ENCODE data around the gene MAML3.

DNA sequence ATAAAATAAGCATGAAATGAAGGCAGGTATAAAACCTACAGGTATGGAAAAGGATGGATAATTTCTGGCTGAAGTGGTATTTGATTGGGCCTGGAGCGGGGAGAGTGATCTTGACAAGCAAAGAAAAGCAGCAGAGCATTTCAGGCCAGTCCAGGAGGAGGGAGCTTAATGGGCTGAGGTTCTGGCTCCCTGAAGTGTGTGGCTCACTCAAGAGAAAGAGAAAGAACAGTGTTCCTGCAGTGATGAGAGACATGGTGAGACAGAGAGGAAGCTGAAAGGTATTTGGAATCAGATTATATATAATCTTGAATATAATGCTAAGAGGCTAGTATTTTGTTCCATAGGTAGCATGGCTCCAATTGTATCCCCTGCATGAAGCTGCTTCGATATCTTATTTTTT, 334.9 kb downstream of the MAML3 start:
- TF ChIP-seq, protein P1, sequence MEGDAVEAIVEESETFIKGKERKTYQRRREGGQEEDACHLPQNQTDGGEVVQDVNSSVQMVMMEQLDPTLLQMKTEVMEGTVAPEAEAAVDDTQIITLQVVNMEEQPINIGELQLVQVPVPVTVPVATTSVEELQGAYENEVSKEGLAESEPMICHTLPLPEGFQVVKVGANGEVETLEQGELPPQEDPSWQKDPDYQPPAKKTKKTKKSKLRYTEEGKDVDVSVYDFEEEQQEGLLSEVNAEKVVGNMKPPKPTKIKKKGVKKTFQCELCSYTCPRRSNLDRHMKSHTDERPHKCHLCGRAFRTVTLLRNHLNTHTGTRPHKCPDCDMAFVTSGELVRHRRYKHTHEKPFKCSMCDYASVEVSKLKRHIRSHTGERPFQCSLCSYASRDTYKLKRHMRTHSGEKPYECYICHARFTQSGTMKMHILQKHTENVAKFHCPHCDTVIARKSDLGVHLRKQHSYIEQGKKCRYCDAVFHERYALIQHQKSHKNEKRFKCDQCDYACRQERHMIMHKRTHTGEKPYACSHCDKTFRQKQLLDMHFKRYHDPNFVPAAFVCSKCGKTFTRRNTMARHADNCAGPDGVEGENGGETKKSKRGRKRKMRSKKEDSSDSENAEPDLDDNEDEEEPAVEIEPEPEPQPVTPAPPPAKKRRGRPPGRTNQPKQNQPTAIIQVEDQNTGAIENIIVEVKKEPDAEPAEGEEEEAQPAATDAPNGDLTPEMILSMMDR (IDR thresholded peaks at IDR 0.05; ENCODE audit: low read depth, low read length, poor library complexity, severe bottlenecking), result no peak
- TF ChIP-seq EZH2phosphoT487 (IDR thresholded peaks at IDR 0.05; ENCODE audit: borderline replicate concordance, low read length), result no peak

All from DOHH2 (cell line).